GM12878 (cell line): Measurements from ENCODE around the gene FAM229B. TPM values are rescaled to one million over a fixed set of nuclear protein-coding genes. Genes with fewer than 3 reads are reported as not detected.

Experiments
- ATAC-seq: fragments of 200-7000 bp; cut with Tn5 transposase; 3 replicates; pipeline ENCODE4 v1.9.1; 2020; ENCODE audit warnings: mild to moderate bottlenecking, moderate library complexity
- BruUV-seq: library from RNA; stranded (reverse); fragments of 400-500 nt; replicated peaks from 2 replicates; lab custom pipeline; 2021; lab: Mats Ljungman, UMichigan
- CTCF ChIA-PET: fragments of 300-600 bp; sonication (Branson Sonifier 250); formaldehyde crosslinking; extraction: SDS; loops from one replicate; lab custom pipeline; 2021; ENCODE audit warnings: inconsistent platforms; lab: Yijun Ruan, JAX
- POLR2A ChIA-PET: fragments of 350-600 bp; formaldehyde crosslinking; extraction: SDS; loops from one replicate; lab custom pipeline; 2021; ENCODE audit warnings: inconsistent platforms; lab: Charles Lee
- RAD21 ChIA-PET: fragments of 300-600 bp; sonication (Branson Sonifier 250); formaldehyde crosslinking; loops from one replicate; lab custom pipeline; 2023; ENCODE audit warnings: antibody characterized with exemption; ENCODE audit not compliant: unreplicated experiment; lab: Charles Lee
- SMC1A ChIA-PET: fragments of 300-600 bp; sonication (Branson Sonifier 250); formaldehyde crosslinking; loops from one replicate; lab custom pipeline; 2023; ENCODE audit not compliant: unreplicated experiment, uncharacterized antibody; lab: Charles Lee
- DNase-seq: peaks from one replicate; pipeline ENCODE4 v3.0.0-alpha.2; 2011; ENCODE audit warnings: low read depth, low spot score
- FAIRE-seq: peaks from 3 replicates; lab custom pipeline; 2011; peaks lifted over from hg19 to GRCh38; lab: Jason Lieb, UNC
- H2AFZ ChIP-seq: 2 replicates; pipeline ENCODE4 v1.6.0; 2011; ENCODE audit warnings: low read depth, low read length, control low read depth; ENCODE audit not compliant: control insufficient read depth
- H3K27ac ChIP-seq: 2 replicates; pipeline ENCODE4 v1.5.1; 2011; ENCODE audit warnings: control low read depth; ENCODE audit not compliant: control insufficient read depth, insufficient read depth
- H3K27me3 ChIP-seq, 2 experiments: replicated peaks in 1 of 2; 2 replicates each; pipeline versions ENCODE4 v1.6.0 to v1.6.1; 2011; ENCODE audit warnings: low read length in 1 of 2; ENCODE audit not compliant: control insufficient read depth in 2 of 2, insufficient read depth in 2 of 2
- H3K36me3 ChIP-seq, 2 experiments: 2 replicates each; pipeline ENCODE4 v1.5.1; 2011; ENCODE audit warnings: low read length in 1 of 2; ENCODE audit not compliant: control insufficient read depth in 2 of 2, insufficient read depth in 2 of 2
- H3K4me1 ChIP-seq: 2 replicates; pipeline ENCODE4 v1.6.1; 2011; ENCODE audit warnings: mild to moderate bottlenecking, low read length, moderate library complexity, mixed read lengths; ENCODE audit not compliant: control insufficient read depth, insufficient read depth
- H3K4me2 ChIP-seq: 2 replicates; pipeline ENCODE4 v1.6.0; 2011; ENCODE audit warnings: control low read depth; ENCODE audit not compliant: control insufficient read depth, insufficient read depth
- H3K4me3 ChIP-seq: fragments of 200-600 bp; sonication (generic); 2 replicates; pipeline ENCODE4 v1.5.1; 2016
- H3K79me2 ChIP-seq: 2 replicates; pipeline ENCODE4 v1.6.0; 2011; ENCODE audit warnings: low read length; ENCODE audit not compliant: control insufficient read depth, insufficient read depth
- H3K9ac ChIP-seq: 2 replicates; pipeline ENCODE4 v1.8.0; 2011; ENCODE audit warnings: low read length, control low read depth, mixed read lengths; ENCODE audit not compliant: control insufficient read depth, insufficient read depth
- H3K9me3 ChIP-seq: replicated peaks from 3 replicates; pipeline ENCODE4 v1.5.1; 2011; ENCODE audit warnings: mild to moderate bottlenecking, low read length; ENCODE audit not compliant: control insufficient read depth, insufficient read depth
- H4K20me1 ChIP-seq: 2 replicates; pipeline ENCODE4 v1.6.0; 2011; ENCODE audit not compliant: control insufficient read depth, insufficient read depth
- CHD4 ChIP-seq: fragments of 200-600 bp; sonication (generic); IDR thresholded peaks from 2 replicates; pipeline ENCODE4 v1.6.1; 2016; ENCODE audit warnings: mild to moderate bottlenecking
- CREM ChIP-seq: IDR thresholded peaks from 2 replicates; pipeline ENCODE4 v1.6.1; 2014; ENCODE audit warnings: antibody characterized with exemption, low read depth
- GATAD2B ChIP-seq: fragments of 450-650 bp; conservative IDR thresholded peaks from 2 replicates; pipeline ENCODE4 v1.6.1; 2017; ENCODE audit warnings: low read depth, mild to moderate bottlenecking, moderate library complexity
- HDGF ChIP-seq: fragments of 450-650 bp; IDR thresholded peaks from 2 replicates; pipeline ENCODE4 v1.6.1; 2016; ENCODE audit warnings: antibody characterized with exemption
- JUNB ChIP-seq: IDR thresholded peaks from 2 replicates; pipeline ENCODE4 v1.6.1; 2016; ENCODE audit warnings: antibody characterized with exemption, mild to moderate bottlenecking
- NR2F1 ChIP-seq: fragments of 450-650 bp; conservative IDR thresholded peaks from 2 replicates; pipeline ENCODE4 v1.6.1; 2017; ENCODE audit warnings: mild to moderate bottlenecking
- RBBP5 ChIP-seq: fragments of 200-600 bp; sonication (generic); conservative IDR thresholded peaks from 2 replicates; pipeline ENCODE4 v1.6.1; 2016
- SUPT20H ChIP-seq: IDR thresholded peaks from 2 replicates; pipeline ENCODE4 v1.6.1; 2011; ENCODE audit warnings: low read depth, mild to moderate bottlenecking, low read length, moderate library complexity, borderline replicate concordance; ENCODE audit not compliant: control insufficient read depth
- ZNF217 ChIP-seq: fragments of 450-650 bp; IDR thresholded peaks from 2 replicates; pipeline ENCODE4 v1.6.1; 2017; ENCODE audit warnings: antibody characterized with exemption, mild to moderate bottlenecking
- WGBS: methylation state at CpG from one replicate; pipeline ENCODE4 v1.1.6; 2016; ENCODE audit warnings: low lambda C conversion rate; ENCODE audit not compliant: insufficient replicate concordance, insufficient coverage; ENCODE audit errors: missing lambda C conversion rate; 5-methylcytosine and 5-hydroxymethylcytosine counted together
- in situ Hi-C: fragments of 300-500 bp; cut with MboI; formaldehyde crosslinking; loops from 9 replicates; pipeline ENCODE4 v1.14.3; 2018; ENCODE audit warnings: mixed read lengths
- intact Hi-C: fragments of 100-400 bp; cut with micrococcal nuclease; formaldehyde crosslinking; loops from one replicate; pipeline ENCODE4 v1.14.2; 2022; ENCODE audit not compliant: unreplicated experiment
- polyA plus RNA-seq, 11 experiments: library from polyadenylated mRNA; depleted of rRNA in 4 of 11; unstranded in 6 of 11; stranded (reverse) in 5 of 11; fragments of >200 nt; fragmentation: Nextera tagmentation in 4 of 11; fragmentation: Illumina TruSeq in 1 of 11; extraction: Ambion mirVana in 4 of 11; extraction: Trizol in 1 of 11; gene quantifications; 1 replicate in 1 of 11; 2 replicates in 10 of 11; pipeline versions ENCODE4 v1.2.1 to v1.2.3, GENCODE V29; 2011 to 2016; ENCODE audit warnings: inconsistent platforms in 2 of 11, missing spikeins in 2 of 11, low read depth in 1 of 11
- total RNA-seq, 4 experiments: library from RNA; depleted of rRNA in 3 of 4; stranded (reverse); fragments of >200 nt in 3 of 4; fragmentation: Illumina TruSeq in 1 of 4; extraction: Trizol in 1 of 4; gene quantifications; 2 replicates each; pipeline versions ENCODE4 v1.2.1 to v1.2.3, GENCODE V29; 2013 to 2021
- TF ChIP-seq, protein P1 (sequence below): fragments of 450-650 bp; IDR thresholded peaks from 2 replicates; pipeline ENCODE4 v1.6.1; 2017; ENCODE audit warnings: mild to moderate bottlenecking, moderate library complexity
- TF ChIP-seq, protein P2 (sequence below): fragments of 450-650 bp; conservative IDR thresholded peaks from 2 replicates; pipeline ENCODE4 v1.6.1; 2017; ENCODE audit warnings: mild to moderate bottlenecking, moderate library complexity
- TF ChIP-seq, protein P3 (sequence below): fragments of 450-650 bp; formaldehyde crosslinking; IDR thresholded peaks from 2 replicates; pipeline ENCODE4 v1.5.0; 2022; ENCODE audit warnings: mild to moderate bottlenecking, missing genetic modification characterization

The FAM229B gene
- total and polyA plus RNA-seq, 10 of the 15 experiments (the other 5 are each of a cell fraction or from before 2014, with no cell fraction given) = 0.82 to 5.7 (median 3.1) TPM

DNA sequence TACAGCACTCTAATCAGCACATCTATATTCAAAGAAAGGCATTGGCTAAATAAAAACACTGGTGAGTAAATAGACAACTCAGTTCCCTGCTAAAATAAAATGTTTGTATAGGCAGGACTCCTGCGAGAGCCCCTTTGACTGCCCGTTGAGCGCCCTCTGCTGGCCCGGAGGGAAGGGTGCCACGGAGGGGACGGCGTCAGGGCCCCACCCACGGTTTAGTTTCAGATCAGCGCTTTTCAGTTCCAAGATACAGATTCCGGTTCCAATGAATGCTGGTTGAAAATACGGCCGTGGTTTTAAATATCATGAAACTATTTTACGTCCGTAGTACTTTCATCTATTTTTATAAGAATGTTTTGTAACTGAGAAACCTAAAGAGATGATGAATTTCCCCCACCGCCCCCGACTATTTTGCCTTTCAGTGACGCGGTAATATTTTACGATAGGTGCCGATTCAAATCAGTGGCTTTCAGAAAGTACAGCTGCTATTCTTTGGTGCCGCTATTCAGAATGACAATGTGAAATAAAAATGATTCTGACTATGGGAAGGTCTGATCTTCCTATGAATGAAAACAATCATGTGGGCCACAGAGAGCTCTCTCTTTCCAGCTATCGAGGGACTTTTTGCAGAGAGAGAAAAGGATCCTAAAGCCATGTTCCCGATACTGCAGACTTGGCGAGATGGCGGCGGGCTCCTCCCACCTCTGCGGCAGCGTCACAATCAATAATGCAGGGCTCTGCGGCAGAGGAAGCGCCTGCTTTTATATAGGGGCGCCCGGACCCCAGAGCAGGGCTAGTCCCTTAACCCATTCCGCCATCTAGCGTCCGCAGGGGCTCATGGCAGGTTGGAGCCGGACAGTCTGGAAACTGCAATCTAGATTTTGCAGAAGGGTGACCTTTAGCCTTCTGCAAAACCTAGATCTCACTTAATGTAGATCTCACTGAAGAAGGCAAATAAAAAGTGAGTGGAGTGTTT, 44.1 kb upstream of the FAM229B start:
- intact Hi-C loops (loop anchor here (1.0 to 5.0 kb wide), 12 partner anchors 46 to 1033 kb away; a partner anchor contains a TSS), in situ Hi-C loops (no loop called here)
- Histone ChIP-seq H3K4me1 (no peaks in the 10 kb centered on the region), H3K9me3 (no peaks in the 10 kb centered on the region), H4K20me1 (no peaks in the 10 kb centered on the region), H3K4me2 (peak overlapping the region; percentile 56), H3K79me2 (no peaks in the 10 kb centered on the region), H3K4me3 (peak overlapping the region; percentile 94), H3K9ac (peak overlapping the region; percentile 54), H3K27me3 (no peaks in the 10 kb centered on the region), H3K27ac (peak overlapping the region; percentile 51), H3K36me3 (no peaks in the 10 kb centered on the region), H2AFZ (peak overlapping the region; percentile 90)
- RAD21 ChIA-PET = interaction anchor here (0.6 to 3.4 kb wide), 31 partner anchors 7 to 1860 kb away, joined by 3 to 40 read pairs (median 4); partner anchors contain the start of gene TRAF3IP2
- SMC1A ChIA-PET = interaction anchor here (0.7 to 6.6 kb wide), 23 partner anchors 11 to 1032 kb away, joined by 3 to 54 read pairs (median 4); partner anchors contain the start of genes FAM229B and TUBE1
- CTCF ChIA-PET = interaction anchor here (0.6 to 9.4 kb wide), 99 partner anchors 12 to 1505 kb away, joined by 3 to 96 read pairs (median 4); partner anchors contain the start of genes FAM229B, TRAF3IP2 and TUBE1
- WGBS = under 1% methylated on average over 36 of the region's 36 CpGs
- DNase-seq = peak; percentile 45
- no TSS peak for BruUV-seq
- FAIRE-seq = peak; percentile 97
- POLR2A ChIA-PET = interaction anchor here (0.6 to 1.1 kb wide), 5 partner anchors 21 to 396 kb away, joined by 3 to 6 read pairs (median 4); no protein-coding TSS in a partner anchor
- ATAC-seq = peak; percentile 97
- TF ChIP-seq SUPT20H = no peak
- TF ChIP-seq, protein P1, sequence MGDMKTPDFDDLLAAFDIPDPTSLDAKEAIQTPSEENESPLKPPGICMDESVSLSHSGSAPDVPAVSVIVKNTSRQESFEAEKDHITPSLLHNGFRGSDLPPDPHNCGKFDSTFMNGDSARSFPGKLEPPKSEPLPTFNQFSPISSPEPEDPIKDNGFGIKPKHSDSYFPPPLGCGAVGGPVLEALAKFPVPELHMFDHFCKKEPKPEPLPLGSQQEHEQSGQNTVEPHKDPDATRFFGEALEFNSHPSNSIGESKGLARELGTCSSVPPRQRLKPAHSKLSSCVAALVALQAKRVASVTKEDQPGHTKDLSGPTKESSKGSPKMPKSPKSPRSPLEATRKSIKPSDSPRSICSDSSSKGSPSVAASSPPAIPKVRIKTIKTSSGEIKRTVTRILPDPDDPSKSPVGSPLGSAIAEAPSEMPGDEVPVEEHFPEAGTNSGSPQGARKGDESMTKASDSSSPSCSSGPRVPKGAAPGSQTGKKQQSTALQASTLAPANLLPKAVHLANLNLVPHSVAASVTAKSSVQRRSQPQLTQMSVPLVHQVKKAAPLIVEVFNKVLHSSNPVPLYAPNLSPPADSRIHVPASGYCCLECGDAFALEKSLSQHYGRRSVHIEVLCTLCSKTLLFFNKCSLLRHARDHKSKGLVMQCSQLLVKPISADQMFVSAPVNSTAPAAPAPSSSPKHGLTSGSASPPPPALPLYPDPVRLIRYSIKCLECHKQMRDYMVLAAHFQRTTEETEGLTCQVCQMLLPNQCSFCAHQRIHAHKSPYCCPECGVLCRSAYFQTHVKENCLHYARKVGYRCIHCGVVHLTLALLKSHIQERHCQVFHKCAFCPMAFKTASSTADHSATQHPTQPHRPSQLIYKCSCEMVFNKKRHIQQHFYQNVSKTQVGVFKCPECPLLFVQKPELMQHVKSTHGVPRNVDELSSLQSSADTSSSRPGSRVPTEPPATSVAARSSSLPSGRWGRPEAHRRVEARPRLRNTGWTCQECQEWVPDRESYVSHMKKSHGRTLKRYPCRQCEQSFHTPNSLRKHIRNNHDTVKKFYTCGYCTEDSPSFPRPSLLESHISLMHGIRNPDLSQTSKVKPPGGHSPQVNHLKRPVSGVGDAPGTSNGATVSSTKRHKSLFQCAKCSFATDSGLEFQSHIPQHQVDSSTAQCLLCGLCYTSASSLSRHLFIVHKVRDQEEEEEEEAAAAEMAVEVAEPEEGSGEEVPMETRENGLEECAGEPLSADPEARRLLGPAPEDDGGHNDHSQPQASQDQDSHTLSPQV = 0 out of 2 replicates have a peak, but pooled peaks have one; percentile 30
- no peak for TF ChIP-seq HDGF
- TF ChIP-seq, protein P2, sequence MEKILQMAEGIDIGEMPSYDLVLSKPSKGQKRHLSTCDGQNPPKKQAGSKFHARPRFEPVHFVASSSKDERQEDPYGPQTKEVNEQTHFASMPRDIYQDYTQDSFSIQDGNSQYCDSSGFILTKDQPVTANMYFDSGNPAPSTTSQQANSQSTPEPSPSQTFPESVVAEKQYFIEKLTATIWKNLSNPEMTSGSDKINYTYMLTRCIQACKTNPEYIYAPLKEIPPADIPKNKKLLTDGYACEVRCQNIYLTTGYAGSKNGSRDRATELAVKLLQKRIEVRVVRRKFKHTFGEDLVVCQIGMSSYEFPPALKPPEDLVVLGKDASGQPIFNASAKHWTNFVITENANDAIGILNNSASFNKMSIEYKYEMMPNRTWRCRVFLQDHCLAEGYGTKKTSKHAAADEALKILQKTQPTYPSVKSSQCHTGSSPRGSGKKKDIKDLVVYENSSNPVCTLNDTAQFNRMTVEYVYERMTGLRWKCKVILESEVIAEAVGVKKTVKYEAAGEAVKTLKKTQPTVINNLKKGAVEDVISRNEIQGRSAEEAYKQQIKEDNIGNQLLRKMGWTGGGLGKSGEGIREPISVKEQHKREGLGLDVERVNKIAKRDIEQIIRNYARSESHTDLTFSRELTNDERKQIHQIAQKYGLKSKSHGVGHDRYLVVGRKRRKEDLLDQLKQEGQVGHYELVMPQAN = peak; percentile 56; the same call in 1 of the 2 replicates
- peak; percentile 58 for TF ChIP-seq CREM
- TF ChIP-seq NR2F1 = peak; percentile 86
- TF ChIP-seq RBBP5 = no peak
- TF ChIP-seq GATAD2B = no peak; the same call in 1 of the 2 replicates
- TF ChIP-seq, protein P3, sequence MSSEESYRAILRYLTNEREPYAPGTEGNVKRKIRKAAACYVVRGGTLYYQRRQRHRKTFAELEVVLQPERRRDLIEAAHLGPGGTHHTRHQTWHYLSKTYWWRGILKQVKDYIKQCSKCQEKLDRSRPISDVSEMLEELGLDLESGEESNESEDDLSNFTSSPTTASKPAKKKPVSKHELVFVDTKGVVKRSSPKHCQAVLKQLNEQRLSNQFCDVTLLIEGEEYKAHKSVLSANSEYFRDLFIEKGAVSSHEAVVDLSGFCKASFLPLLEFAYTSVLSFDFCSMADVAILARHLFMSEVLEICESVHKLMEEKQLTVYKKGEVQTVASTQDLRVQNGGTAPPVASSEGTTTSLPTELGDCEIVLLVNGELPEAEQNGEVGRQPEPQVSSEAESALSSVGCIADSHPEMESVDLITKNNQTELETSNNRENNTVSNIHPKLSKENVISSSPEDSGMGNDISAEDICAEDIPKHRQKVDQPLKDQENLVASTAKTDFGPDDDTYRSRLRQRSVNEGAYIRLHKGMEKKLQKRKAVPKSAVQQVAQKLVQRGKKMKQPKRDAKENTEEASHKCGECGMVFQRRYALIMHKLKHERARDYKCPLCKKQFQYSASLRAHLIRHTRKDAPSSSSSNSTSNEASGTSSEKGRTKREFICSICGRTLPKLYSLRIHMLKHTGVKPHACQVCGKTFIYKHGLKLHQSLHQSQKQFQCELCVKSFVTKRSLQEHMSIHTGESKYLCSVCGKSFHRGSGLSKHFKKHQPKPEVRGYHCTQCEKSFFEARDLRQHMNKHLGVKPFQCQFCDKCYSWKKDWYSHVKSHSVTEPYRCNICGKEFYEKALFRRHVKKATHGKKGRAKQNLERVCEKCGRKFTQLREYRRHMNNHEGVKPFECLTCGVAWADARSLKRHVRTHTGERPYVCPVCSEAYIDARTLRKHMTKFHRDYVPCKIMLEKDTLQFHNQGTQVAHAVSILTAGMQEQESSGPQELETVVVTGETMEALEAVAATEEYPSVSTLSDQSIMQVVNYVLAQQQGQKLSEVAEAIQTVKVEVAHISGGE = no peak
- TF ChIP-seq JUNB = no peak
- no peak for TF ChIP-seq CHD4
- TF ChIP-seq ZNF217 = 0 out of 2 replicates have a peak, but pooled peaks have one; percentile 12
